Left ventricle myocardium superior (tissue), 1 donor: ENCODE measurements around the gene GAGE12C. TPM values are rescaled to one million over a fixed set of nuclear protein-coding genes. Genes with fewer than 3 reads are reported as not detected.
A peak's percentile ranks its signal among the peaks of the same experiment; 100 is the strongest.
"Not testable (repeated sequence)": the region's sequence is repeated elsewhere in the genome, so short reads cannot be mapped to it uniquely, and the experiment has no call there.

Experiments used
- ATAC-seq: fragments of 200-7000 bp; cut with Tn5 transposase; one replicate; pipeline ENCODE4 v1.9.1; 2020; ENCODE audit warnings: mild to moderate bottlenecking, moderate library complexity
- DNase-seq: peaks from one replicate; pipeline ENCODE4 v3.0.0-alpha.2; 2020
- intact Hi-C: fragments of 100-400 bp; cut with micrococcal nuclease; formaldehyde crosslinking; loops from one replicate; pipeline ENCODE4 v1.11.0; 2022
- long read RNA-seq: library from polyadenylated mRNA; unstranded; transcript quantifications from one replicate; pipeline ENCODE4 v2.0.0, GENCODE V29; 2021
- total RNA-seq: library from RNA; stranded (reverse); fragmentation: NEBNext Ultra II Directional; extraction: Animal tissue kit (Norgen Biotek cat#: 25700); gene quantifications from one replicate; pipeline ENCODE4 v1.2.1, GENCODE V29; 2021
- donor health status: DM: no; HTN: yes; CAD: no; lungs with severe emphysema.

Gene GAGE12C, protein sequence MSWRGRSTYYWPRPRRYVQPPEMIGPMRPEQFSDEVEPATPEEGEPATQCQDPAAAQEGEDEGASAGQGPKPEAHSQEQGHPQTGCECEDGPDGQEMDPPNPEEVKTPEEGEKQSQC
- total RNA-seq: not detected
- long read RNA-seq: 0 reads

- ATAC-seq, DNase-seq, intact Hi-C loops: not testable (repeated sequence)
These were observed at the start of gene GAGE12C for GRCh38 chrX:49531877-49532276. Gene GAGE12C (plus strand): TSS chrX:49532177. CDS start chrX:49533332, 1,155 bp downstream.

GRCh38 chrX:49541433-49541832 lies 9.5 kb downstream of the GAGE12C start, which contains the start of gene GAGE12D:
Gene GAGE12D (plus strand): TSS chrX:49541733. CDS start chrX:49542888, 1,155 bp downstream.
- ATAC-seq, intact Hi-C loops: not testable (repeated sequence)

GRCh38 chrX:49550989-49551388 lies 19.0 kb downstream of the GAGE12C start, which contains the start of gene GAGE12E:
Gene GAGE12E (plus strand): TSS chrX:49551289. CDS start chrX:49552444, 1,155 bp downstream.
- ATAC-seq, DNase-seq, intact Hi-C loops: not testable (repeated sequence)

More at GRCh38 chrX:49541433-49541832, 9.5 kb downstream of the GAGE12C start, which contains the start of gene GAGE12D:
- not testable (repeated sequence) for DNase-seq

- DNase-seq, ATAC-seq, intact Hi-C loops: not testable (repeated sequence)
These were observed 28.6 kb downstream of the GAGE12C start, which contains the start of gene GAGE12F for GRCh38 chrX:49560542-49560941. Gene GAGE12F (plus strand): TSS chrX:49560842. CDS start chrX:49561997, 1,155 bp downstream.

GRCh38 chrX:49568728-49569127 lies 36.8 kb downstream of the GAGE12C start:
- intact Hi-C loops, ATAC-seq: not testable (repeated sequence)
- DNase-seq: peak; percentile 13

DNA sequence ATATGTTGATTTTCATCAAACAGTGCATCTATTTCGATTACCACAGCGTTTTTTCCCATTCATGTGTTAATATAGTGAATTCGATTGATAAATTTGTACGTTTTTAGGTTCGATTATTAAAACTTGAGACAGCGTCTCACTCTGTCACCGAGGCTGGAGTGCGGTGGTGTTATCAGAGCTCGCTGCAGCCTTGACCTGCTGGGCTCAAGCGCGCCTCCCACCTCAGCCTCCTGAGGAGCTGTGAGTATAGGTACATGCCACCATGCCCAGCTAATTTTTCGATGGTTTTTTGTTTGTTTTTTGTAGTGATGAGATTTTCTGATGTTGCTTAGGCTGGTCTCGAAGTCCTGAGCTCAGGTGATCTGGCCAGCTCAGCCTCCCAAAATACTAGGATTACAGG lies 37.2 kb downstream of the GAGE12C start:
- DNase-seq, intact Hi-C loops, ATAC-seq: not testable (repeated sequence)

GRCh38 chrX:49570100-49570499 lies 38.1 kb downstream of the GAGE12C start, which contains the start of gene GAGE12G:
Gene GAGE12G (plus strand): TSS chrX:49570400. CDS start chrX:49571555, 1,155 bp downstream.
- DNase-seq, ATAC-seq, intact Hi-C loops: not testable (repeated sequence)

- ATAC-seq, intact Hi-C loops, DNase-seq: not testable (repeated sequence)
These were observed 47.7 kb downstream of the GAGE12C start, which contains the start of gene GAGE12H for GRCh38 chrX:49579649-49580048. Gene GAGE12H (plus strand): TSS chrX:49579949. CDS start chrX:49581104, 1,155 bp downstream.

Other genes starting within 250 kb of the GAGE12C start
- gene GAGE10, start 228.5 kb upstream of the GAGE12C start, total RNA-seq: not detected
- gene GAGE12J, start 210.1 kb upstream of the GAGE12C start, total RNA-seq: not detected
- not detected for gene GAGE13, start 200.6 kb upstream of the GAGE12C start, total RNA-seq
- gene GAGE12D, start 9.6 kb downstream of the GAGE12C start, total RNA-seq: not detected
- gene GAGE12E, start 19.1 kb downstream of the GAGE12C start, total RNA-seq: not detected
- gene GAGE12F, start 28.7 kb downstream of the GAGE12C start, total RNA-seq: not detected
- gene GAGE12G, start 38.2 kb downstream of the GAGE12C start, total RNA-seq: not detected
- gene GAGE12H, start 47.8 kb downstream of the GAGE12C start, total RNA-seq: not detected
- not detected for gene GAGE2A, start 57.3 kb downstream of the GAGE12C start, total RNA-seq
- gene GAGE1, start 66.8 kb downstream of the GAGE12C start, total RNA-seq: not detected
- gene PAGE1, start 163.8 kb downstream of the GAGE12C start, total RNA-seq: not detected